ENCODE results near the gene L3MBTL4. TPM values are rescaled to one million over a fixed set of nuclear protein-coding genes. Genes with fewer than 3 reads are reported as not detected.

L3MBTL4 gene
- total and polyA plus RNA-seq, 9 of the 15 experiments (the other 6 are each of a cell fraction or from before 2014, with no cell fraction given) = not detected

DNA sequence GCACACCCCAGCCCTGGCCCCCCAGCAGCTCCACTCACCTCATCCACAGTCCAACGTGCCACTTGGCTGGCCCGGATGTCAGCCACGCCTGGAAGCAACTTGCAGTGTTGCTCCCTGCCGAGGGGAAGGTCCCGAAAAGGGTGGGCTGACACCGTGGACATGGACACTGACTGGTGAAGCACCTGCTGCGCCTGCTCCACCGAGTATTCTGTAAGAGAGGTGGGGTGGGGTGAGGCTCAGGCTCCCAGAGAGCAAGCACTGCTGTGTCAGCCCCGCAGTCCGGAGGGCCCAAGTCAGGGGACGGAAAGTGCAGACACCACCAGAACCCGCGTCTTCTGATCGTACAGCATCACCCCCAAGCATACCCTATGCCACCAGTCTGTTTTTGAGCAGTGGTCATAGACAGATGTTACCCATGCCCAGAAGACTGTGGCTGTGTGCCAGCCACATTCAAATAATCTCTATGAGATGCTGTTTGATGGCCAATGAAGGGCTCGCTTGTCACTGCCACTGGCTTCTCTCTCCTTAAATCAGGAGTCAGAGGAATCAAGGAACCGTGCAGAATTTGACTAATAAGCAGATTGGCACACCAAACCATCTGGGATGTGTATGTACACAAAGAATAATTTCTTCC lies 445.2 kb downstream of the L3MBTL4 start:
- intact Hi-C loops (cut with micrococcal nuclease) = no loop called here
- H3K4me2 ChIP-seq (ENCODE audit: insufficient read depth, low read length) = no peak overlapping the region
- no peak overlapping the region for H3K27ac ChIP-seq (ENCODE audit: extremely low read depth, low read depth, low read length)
- ATAC-seq = no peak
- ChIA-PET CTCF (ENCODE audit: low intra/inter-chr PET ratio) (no interaction called here), POLR2A (interaction anchor here (1.2 kb wide), 1 partner anchor 10 kb away, joined by 5 read pairs; no protein-coding TSS in a partner anchor)
- H3K9me1 ChIP-seq (ENCODE audit: control insufficient read depth, insufficient read depth, low read length) = no peaks in the 10 kb centered on the region
- H3K9me3 ChIP-seq (replicated peaks; ENCODE audit: control insufficient read depth, insufficient read depth, low read depth, low read length) = no peaks in the 10 kb centered on the region
- H3K36me3 ChIP-seq (ENCODE audit: control insufficient read depth, insufficient read depth, low read length) = no peaks in the 10 kb centered on the region
- H3K4me3 ChIP-seq = no peak overlapping the region
- H3K4me1 ChIP-seq (replicated peaks in 1 of 2; ENCODE audit: control insufficient read depth in 2 of 2, insufficient read depth in 2 of 2, low read length in 2 of 2) = no peaks in the 10 kb centered on the region
- H4K20me1 ChIP-seq (replicated peaks; ENCODE audit: control insufficient read depth, insufficient read depth, low read length) = no peaks in the 10 kb centered on the region
- 0% methylated on average over 16 of the region's 16 CpGs for whole genome bisulfite sequencing (ENCODE audit: insufficient coverage, low coverage, missing lambda C conversion rate)
- no peak for FAIRE-seq
- H3K27me3 ChIP-seq (ENCODE audit: control insufficient read depth in 2 of 2, insufficient read depth in 2 of 2, low read length in 2 of 2) = no peaks in the 10 kb centered on the region
- no peak overlapping the region for H2AFZ ChIP-seq (ENCODE audit: low read depth, low read length)
- DNase-seq (ENCODE audit: extremely low read depth in 1 of 4, low spot score in 3 of 4) = no peak
- in situ Hi-C loops (cut with MboI) = no loop called here
- BruUV-seq (replicated peaks) = no TSS peak
- no peaks in the 10 kb centered on the region for H3K79me2 ChIP-seq (ENCODE audit: control insufficient read depth, insufficient read depth, low read length)
- no peak overlapping the region for H3K9ac ChIP-seq (ENCODE audit: insufficient read depth in 1 of 2, low read depth in 2 of 2, low read length in 2 of 2)
- TF ChIP-seq KDM2B (CRISPR knock-in tag; IDR thresholded peaks at IDR 0.05) = no peak
- TF ChIP-seq ASH1L (IDR thresholded peaks at IDR 0.05; ENCODE audit: borderline replicate concordance, low read depth, partially characterized antibody) = no peak
- no peak for TF ChIP-seq TCFL5 (CRISPR knock-in tag; conservative IDR thresholded peaks at IDR 0.05)
- no peak for TF ChIP-seq ZKSCAN3 (CRISPR knock-in tag; IDR thresholded peaks at IDR 0.05)
- TF ChIP-seq, protein P1, sequence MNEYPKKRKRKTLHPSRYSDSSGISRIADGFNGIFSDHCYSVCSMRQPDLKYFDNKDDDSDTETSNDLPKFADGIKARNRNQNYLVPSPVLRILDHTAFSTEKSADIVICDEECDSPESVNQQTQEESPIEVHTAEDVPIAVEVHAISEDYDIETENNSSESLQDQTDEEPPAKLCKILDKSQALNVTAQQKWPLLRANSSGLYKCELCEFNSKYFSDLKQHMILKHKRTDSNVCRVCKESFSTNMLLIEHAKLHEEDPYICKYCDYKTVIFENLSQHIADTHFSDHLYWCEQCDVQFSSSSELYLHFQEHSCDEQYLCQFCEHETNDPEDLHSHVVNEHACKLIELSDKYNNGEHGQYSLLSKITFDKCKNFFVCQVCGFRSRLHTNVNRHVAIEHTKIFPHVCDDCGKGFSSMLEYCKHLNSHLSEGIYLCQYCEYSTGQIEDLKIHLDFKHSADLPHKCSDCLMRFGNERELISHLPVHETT (CRISPR knock-in tag; conservative IDR thresholded peaks at IDR 0.05 in 1 of 2, IDR thresholded peaks at IDR 0.05 in 1 of 2) = no peak
- no peak for TF ChIP-seq ZSCAN29 (IDR thresholded peaks at IDR 0.05)
- no peak for TF ChIP-seq PHF21A (IDR thresholded peaks at IDR 0.05; ENCODE audit: borderline replicate concordance, low read depth)
- no peak for TF ChIP-seq ZNF644 (tag; IDR thresholded peaks at IDR 0.05; ENCODE audit: low read depth)
- no peak for TF ChIP-seq TFE3 (CRISPR knock-in tag; IDR thresholded peaks at IDR 0.05)
- TF ChIP-seq MEF2A (IDR thresholded peaks at IDR 0.05; ENCODE audit: control insufficient read depth, low read depth, low read length) = no peak
- TF ChIP-seq PHB (CRISPR knock-in tag; IDR thresholded peaks at IDR 0.05) = no peak
- no peak for TF ChIP-seq ZNF449 (CRISPR knock-in tag; IDR thresholded peaks at IDR 0.05)

Measured in K562 (cell line).